IPS DF 6.9 (cell line): Measurements from ENCODE around the gene RCSD1.

Experiments used
- DNase-seq: peaks from one replicate; pipeline ENCODE4 v3.0.0-alpha.2; 2013; ENCODE audit warnings: low read depth, low spot score
- H3K27ac ChIP-seq: one replicate; pipeline ENCODE4 v1.5.1; 2013; ENCODE audit warnings: low read length, control low read depth
- H3K27me3 ChIP-seq: 2 replicates; pipeline ENCODE4 v1.6.1; 2013; ENCODE audit warnings: mild to moderate bottlenecking, low read length; ENCODE audit not compliant: control insufficient read depth, insufficient read depth
- H3K36me3 ChIP-seq: 2 replicates; pipeline ENCODE4 v1.6.1; 2013; ENCODE audit warnings: low read length; ENCODE audit not compliant: control insufficient read depth, insufficient read depth
- H3K4me1 ChIP-seq: 2 replicates; pipeline ENCODE4 v1.6.1; 2013; ENCODE audit warnings: low read length; ENCODE audit not compliant: control insufficient read depth, insufficient read depth
- H3K4me3 ChIP-seq: 2 replicates; pipeline ENCODE4 v1.5.1; 2013; ENCODE audit warnings: mild to moderate bottlenecking, low read length
- H3K9me3 ChIP-seq: 2 replicates; pipeline ENCODE4 v1.6.1; 2013; ENCODE audit warnings: low read length, inconsistent platforms; ENCODE audit not compliant: control insufficient read depth, insufficient read depth
- whole genome bisulfite sequencing: extraction: QIAGEN DNeasy Blood & Tissue Kit; methylation state at CpG from one replicate; pipeline ENCODE4 v1.1.7; 2013; ENCODE audit warnings: mixed read lengths, missing lambda C conversion rate; ENCODE audit not compliant: insufficient read length, insufficient coverage; 5-methylcytosine and 5-hydroxymethylcytosine counted together

The RCSD1 gene

DNA sequence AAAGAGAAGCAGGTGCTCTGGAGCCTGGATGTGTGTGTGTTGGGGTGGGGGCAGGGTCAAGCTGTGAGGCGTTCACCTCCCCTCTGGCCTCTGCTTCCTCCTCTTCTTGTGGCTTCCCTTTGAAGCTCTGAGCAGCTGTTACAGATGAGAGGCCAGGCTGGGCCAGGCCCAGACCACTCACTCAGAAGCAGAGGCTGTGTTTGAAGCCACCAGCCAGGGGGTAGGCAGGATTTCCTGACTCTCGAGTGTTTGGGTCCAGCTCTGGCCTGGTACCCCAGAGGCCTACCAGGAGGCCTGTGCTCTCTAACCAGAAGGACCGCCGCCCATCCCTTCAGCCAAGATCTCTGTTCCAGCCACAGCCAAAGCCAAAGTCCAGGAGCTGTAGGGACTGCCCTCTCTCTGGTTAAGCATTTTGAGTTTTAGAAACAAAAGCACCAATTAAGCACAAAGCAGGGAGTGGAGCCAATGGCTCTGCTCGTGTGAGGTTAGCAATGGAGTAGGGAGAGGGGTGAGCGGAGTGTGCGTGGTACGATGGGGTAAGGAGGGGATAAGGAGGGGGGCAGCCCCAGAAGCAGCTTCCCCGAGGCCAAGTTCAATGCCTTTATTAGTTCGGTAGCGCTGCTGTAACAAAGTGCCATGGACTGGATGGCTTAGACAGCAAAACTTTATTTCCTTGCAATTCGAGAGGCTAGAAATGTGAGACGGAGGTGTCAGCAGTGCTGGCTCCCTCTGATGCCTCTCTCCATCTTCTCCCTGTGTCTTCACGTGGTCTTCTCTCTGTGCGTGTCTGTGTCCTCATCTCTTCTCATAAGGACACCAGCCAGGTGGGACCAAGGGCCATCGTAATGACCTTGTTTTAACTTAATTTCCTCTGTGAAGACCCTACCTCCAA lies 20.5 kb downstream of the RCSD1 start:
- Histone ChIP-seq H3K36me3 (no peaks in the 10 kb centered on the region), H3K4me1 (no peaks in the 10 kb centered on the region), H3K9me3 (no peaks in the 10 kb centered on the region), H3K27ac (no peak overlapping the region), H3K27me3 (no peaks in the 10 kb centered on the region), H3K4me3 (no peak overlapping the region)
- WGBS: 100% methylated on average over 3 of the region's 16 CpGs
- DNase-seq: no peak

DNA sequence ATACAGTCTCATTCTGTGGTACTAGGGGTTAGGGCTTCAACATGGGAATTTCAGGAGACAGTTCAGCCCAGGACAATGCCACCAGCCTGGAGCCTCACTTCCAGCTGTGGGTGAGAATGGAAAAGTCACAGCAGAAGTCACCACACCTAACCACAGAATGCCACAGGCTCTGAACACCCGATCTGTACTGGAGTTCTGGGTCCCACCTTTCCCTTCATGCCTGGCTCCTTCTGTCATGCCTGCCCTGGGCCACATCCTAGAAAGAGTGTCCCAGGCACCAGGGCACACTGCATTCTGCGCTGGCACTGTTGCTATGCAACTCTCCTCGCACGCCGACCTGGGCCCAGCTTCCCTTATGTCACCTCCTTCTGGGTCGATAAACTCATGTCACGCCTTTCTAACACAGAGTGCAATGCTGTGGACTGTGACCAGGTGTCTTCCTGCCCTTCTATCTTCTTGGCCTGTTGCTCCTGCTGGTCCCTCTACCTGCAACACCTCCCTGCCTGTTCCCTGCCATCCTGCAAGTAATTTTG lies 21.2 kb downstream of the RCSD1 start:
- no peaks in the 10 kb centered on the region for H3K4me1 ChIP-seq
- no peaks in the 10 kb centered on the region for H3K9me3 ChIP-seq
- H3K27ac ChIP-seq: no peak overlapping the region
- no peaks in the 10 kb centered on the region for H3K36me3 ChIP-seq
- WGBS: no CpG with 5 or more reads among the region's 7 CpGs
- H3K4me3 ChIP-seq: no peak overlapping the region
- no peak for DNase-seq
- H3K27me3 ChIP-seq: no peaks in the 10 kb centered on the region

- Histone ChIP-seq H3K4me3 (no peak overlapping the region), H3K27ac (no peak overlapping the region), H3K36me3 (no peaks in the 10 kb centered on the region), H3K27me3 (no peaks in the 10 kb centered on the region), H3K4me1 (no peaks in the 10 kb centered on the region), H3K9me3 (no peaks in the 10 kb centered on the region)
- no peak for DNase-seq
- no CpG with 5 or more reads among the region's 7 CpGs for WGBS
Measured at GRCh38 chr1:167654975-167655575, 25.0 kb downstream of the RCSD1 start.

GRCh38 chr1:167656657-167657056 lies 26.6 kb downstream of the RCSD1 start:
- Histone ChIP-seq H3K36me3 (no peaks in the 10 kb centered on the region), H3K4me3 (no peak overlapping the region), H3K27me3 (no peaks in the 10 kb centered on the region), H3K9me3 (no peaks in the 10 kb centered on the region), H3K4me1 (no peaks in the 10 kb centered on the region), H3K27ac (no peak overlapping the region)
- DNase-seq: no peak
- no CpG with 5 or more reads among the region's 2 CpGs for WGBS

GRCh38 chr1:167658574-167659328 lies 28.7 kb downstream of the RCSD1 start:
- Histone ChIP-seq H3K4me3 (no peak overlapping the region), H3K36me3 (no peaks in the 10 kb centered on the region), H3K9me3 (no peaks in the 10 kb centered on the region), H3K4me1 (no peaks in the 10 kb centered on the region), H3K27ac (no peak overlapping the region), H3K27me3 (no peaks in the 10 kb centered on the region)
- WGBS: 100% methylated on average over 2 of the region's 10 CpGs
- DNase-seq: no peak

DNA sequence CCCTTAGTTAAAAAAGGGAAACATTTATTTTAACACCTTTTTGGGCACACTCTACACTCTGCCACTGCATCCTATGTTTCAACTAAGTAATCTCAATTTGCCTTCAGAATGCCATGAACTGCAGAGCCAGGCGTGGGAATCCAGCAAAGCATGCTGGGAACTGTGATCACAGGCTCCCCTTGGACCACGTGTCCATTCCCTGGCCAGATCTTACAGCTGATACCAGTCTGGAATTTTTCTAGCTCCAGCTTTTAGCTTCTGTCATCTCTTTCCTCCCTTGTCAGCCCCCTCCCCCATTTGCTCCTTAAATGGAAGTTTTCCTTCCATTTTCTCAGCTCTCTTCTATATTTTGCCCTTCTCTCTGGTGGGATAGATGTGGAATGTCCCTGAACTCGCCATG lies 29.4 kb downstream of the RCSD1 start:
- Histone ChIP-seq H3K4me3 (no peak overlapping the region), H3K27me3 (no peaks in the 10 kb centered on the region), H3K4me1 (no peaks in the 10 kb centered on the region), H3K36me3 (no peaks in the 10 kb centered on the region), H3K9me3 (no peaks in the 10 kb centered on the region), H3K27ac (no peak overlapping the region)
- DNase-seq: no peak
- WGBS: no CpG with 5 or more reads among the region's 3 CpGs

GRCh38 chr1:167659881-167660280 lies 29.8 kb downstream of the RCSD1 start:
- Histone ChIP-seq H3K27ac (no peak overlapping the region), H3K9me3 (no peaks in the 10 kb centered on the region), H3K36me3 (no peaks in the 10 kb centered on the region), H3K4me1 (no peaks in the 10 kb centered on the region), H3K27me3 (no peaks in the 10 kb centered on the region), H3K4me3 (no peak overlapping the region)
- no peak for DNase-seq
- no CpG with 5 or more reads among the region's 6 CpGs for WGBS

GRCh38 chr1:167661527-167662426 lies 31.7 kb downstream of the RCSD1 start:
- Histone ChIP-seq H3K36me3 (no peaks in the 10 kb centered on the region), H3K27me3 (no peaks in the 10 kb centered on the region), H3K9me3 (no peaks in the 10 kb centered on the region), H3K27ac (no peak overlapping the region), H3K4me1 (no peaks in the 10 kb centered on the region), H3K4me3 (no peak overlapping the region)
- WGBS: no CpG with 5 or more reads among the region's 3 CpGs
- DNase-seq: no peak

GRCh38 chr1:167663002-167663772 lies 33.2 kb downstream of the RCSD1 start:
- WGBS: no CpG with 5 or more reads among the region's 8 CpGs
- no peaks in the 10 kb centered on the region for H3K9me3 ChIP-seq
- DNase-seq: no peak
- no peak overlapping the region for H3K27ac ChIP-seq
- no peaks in the 10 kb centered on the region for H3K4me1 ChIP-seq
- H3K36me3 ChIP-seq: no peaks in the 10 kb centered on the region
- no peaks in the 10 kb centered on the region for H3K27me3 ChIP-seq
- no peak overlapping the region for H3K4me3 ChIP-seq
